ENCODE data around the gene PRPF4.

Gene PRPF4

GRCh38 chr9:113269355-113269754 is 6.1 kb upstream of the PRPF4 start:
- no peak for DNase-seq (ENCODE audit: low read depth)
- TF ChIP-seq CTCF (conservative IDR thresholded peaks at IDR 0.05; ENCODE audit: low read depth, low read length): no peak
- H3K4me3 ChIP-seq (ENCODE audit: low read length): no peak overlapping the region

GRCh38 chr9:113269871-113270270 is 5.6 kb upstream of the PRPF4 start:
- TF ChIP-seq CTCF (conservative IDR thresholded peaks at IDR 0.05; ENCODE audit: low read depth, low read length): no peak
- DNase-seq (ENCODE audit: low read depth): no peak
- H3K4me3 ChIP-seq (ENCODE audit: low read length): no peak overlapping the region

DNA sequence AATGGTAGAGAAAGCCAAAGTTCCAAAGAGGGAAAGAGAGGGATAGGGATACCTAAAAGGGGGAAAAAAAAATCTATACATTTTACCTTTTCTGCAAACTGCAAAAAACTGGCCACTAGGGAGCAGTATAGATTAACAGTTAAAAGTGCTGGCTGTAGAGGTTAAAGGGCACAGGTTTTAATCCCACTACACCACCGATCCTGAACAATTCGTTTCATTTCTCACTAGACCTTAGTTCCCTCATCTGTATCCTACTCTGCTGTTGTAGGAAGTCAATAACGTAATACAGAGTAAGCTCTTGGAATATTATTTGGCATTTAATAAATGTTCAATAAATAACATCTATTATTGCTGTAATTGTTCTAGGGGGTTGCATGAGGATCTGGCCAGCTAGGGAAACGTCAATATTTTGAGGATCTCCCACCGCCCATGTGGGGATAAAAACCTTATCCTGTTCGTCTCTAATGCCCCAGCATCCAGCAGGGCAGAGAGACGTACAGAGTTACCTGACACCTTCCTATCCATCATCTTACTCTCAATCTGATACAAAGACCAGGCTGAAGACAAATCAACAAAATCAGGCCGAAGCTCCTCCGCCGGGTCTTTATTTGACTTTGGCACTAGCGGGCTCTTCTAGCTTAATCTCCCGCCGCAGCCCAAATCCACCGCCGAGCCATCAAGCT is 843 bp upstream of the PRPF4 start:
- DNase-seq (ENCODE audit: low read depth): peak; percentile 18
- peak; percentile 71 for TF ChIP-seq CTCF (conservative IDR thresholded peaks at IDR 0.05; ENCODE audit: low read depth, low read length)
- H3K4me3 ChIP-seq (ENCODE audit: low read length): peak overlapping the region; percentile 98

- TF ChIP-seq CTCF (conservative IDR thresholded peaks at IDR 0.05; ENCODE audit: low read depth, low read length): no peak
- no peak for DNase-seq (ENCODE audit: low read depth)
These were observed 3.4 kb downstream of the PRPF4 start for GRCh38 chr9:113278840-113279239.

GRCh38 chr9:113281356-113281755 is 5.9 kb downstream of the PRPF4 start:
- DNase-seq (ENCODE audit: low read depth): no peak
- H3K4me3 ChIP-seq (ENCODE audit: low read length): no peak overlapping the region
- no peak for TF ChIP-seq CTCF (conservative IDR thresholded peaks at IDR 0.05; ENCODE audit: low read depth, low read length)

More at GRCh38 chr9:113278840-113279239, 3.4 kb downstream of the PRPF4 start:
- H3K4me3 ChIP-seq (ENCODE audit: low read length): no peak overlapping the region

- no peak for TF ChIP-seq CTCF (conservative IDR thresholded peaks at IDR 0.05; ENCODE audit: low read depth, low read length)
- no peak overlapping the region for H3K4me3 ChIP-seq (ENCODE audit: low read length)
- DNase-seq (ENCODE audit: low read depth): no peak
These were observed 13.6 kb downstream of the PRPF4 start for GRCh38 chr9:113289091-113289490.

- TF ChIP-seq CTCF (conservative IDR thresholded peaks at IDR 0.05; ENCODE audit: low read depth, low read length): no peak
- DNase-seq (ENCODE audit: low read depth): no peak
- H3K4me3 ChIP-seq (ENCODE audit: low read length): no peak overlapping the region
These were observed 14.7 kb downstream of the PRPF4 start for GRCh38 chr9:113290052-113290607.
